ENCODE data around the gene RADX. TPM values are rescaled to one million over a fixed set of nuclear protein-coding genes. Genes with fewer than 3 reads are reported as not detected.

The RADX gene
- total RNA-seq, 4 donors from 2014 or later = 1.9 to 13.8 (median 4.6) TPM; not detected in 1

DNA sequence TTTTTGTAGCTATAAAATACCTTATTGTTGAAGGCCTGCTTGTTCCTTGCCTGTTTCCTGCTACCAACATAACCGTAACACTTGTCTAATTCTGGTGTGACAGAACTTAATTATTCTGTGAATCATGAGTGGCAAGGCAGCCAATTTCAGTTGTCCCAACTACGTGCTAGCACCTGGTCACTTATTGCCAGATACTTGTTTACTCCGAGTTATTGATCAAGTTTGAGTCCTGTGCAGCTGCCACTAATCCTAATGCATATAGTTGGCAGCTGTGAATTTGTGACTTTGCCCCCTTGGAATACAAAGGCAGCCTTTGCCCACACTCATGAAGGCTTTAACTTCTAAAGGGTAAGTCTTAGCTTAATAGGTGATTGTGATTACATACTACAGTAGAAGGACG lies 106.9 kb downstream of the RADX start:
- no peak for TF ChIP-seq POLR2A (IDR thresholded peaks at IDR 0.05)
- TF ChIP-seq CTCF (IDR thresholded peaks at IDR 0.05) = no peak
- TF ChIP-seq EP300 (IDR thresholded peaks at IDR 0.05; ENCODE audit: low read depth) = no peak
- no peak for TF ChIP-seq POLR2AphosphoS5 (IDR thresholded peaks at IDR 0.05)
- intact Hi-C loops (cut with DNase I; ENCODE audit: low total_unique reads) (no loop called here), in situ Hi-C loops (cut with MboI; ENCODE audit: low pct_ligation_motif_present in 1 of 4, low pct_unique_long_range_greater_than_20kb in 1 of 4, low sequenced_read_pairs in 3 of 4) (no loop called here)
- DNase-seq = no peak
- Histone ChIP-seq H3K36me3 (no peaks in the 10 kb centered on the region), H3K9me3 (no peaks in the 10 kb centered on the region), H3K27ac (no peak overlapping the region), H3K4me3 (no peak overlapping the region), H3K27me3 (no peaks in the 10 kb centered on the region), H3K4me1 (peaks cover 0 to 3% (median 0%) of the 10 kb centered on the region in 4 donors)
- WGBS, 2 donors (ENCODE audit: low coverage in 1 of 2) = 40 to 44% methylated on average over 1 to 4 of the region's 4 CpGs

DNA sequence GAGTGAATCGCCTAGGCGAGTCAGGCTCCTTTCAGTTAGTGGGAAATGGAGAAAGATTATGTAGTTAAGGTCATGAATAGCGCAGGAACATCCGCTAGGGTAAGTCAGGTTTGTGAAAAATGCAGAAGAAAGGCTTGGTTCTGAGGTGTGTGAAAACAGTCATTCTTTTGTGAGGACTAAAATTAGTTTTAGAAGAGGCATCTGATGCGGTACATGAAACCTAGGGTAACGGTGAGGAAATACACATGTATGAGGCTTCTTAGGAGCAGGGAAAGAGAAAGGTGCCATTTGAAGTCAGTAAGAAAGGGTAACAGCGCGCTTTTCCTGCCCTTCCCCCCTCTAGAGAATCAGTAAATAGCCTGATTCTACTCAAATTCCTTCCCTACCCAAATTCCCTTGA lies 114.2 kb downstream of the RADX start:
- Histone ChIP-seq H3K36me3 (no peaks in the 10 kb centered on the region), H3K4me1 (no peaks in the 10 kb centered on the region), H3K4me3 (peak overlapping the region in 3 of 4 donors; percentile 50 to 71 (median 53)), H3K27ac (peak overlapping the region; percentile 48 to 83 (median 80)), H3K27me3 (peaks cover 7% of the 10 kb centered on the region), H3K9me3 (no peaks in the 10 kb centered on the region)
- in situ Hi-C loops (cut with MboI; ENCODE audit: low pct_ligation_motif_present in 1 of 4, low pct_unique_long_range_greater_than_20kb in 1 of 4, low sequenced_read_pairs in 3 of 4) = no loop called here
- no peak for DNase-seq
- intact Hi-C loops (cut with DNase I; ENCODE audit: low total_unique reads) = no loop called here
- TF ChIP-seq CTCF (IDR thresholded peaks at IDR 0.05) = peak in 1 of 5 experiments; percentile 35
- no peak for TF ChIP-seq POLR2A (IDR thresholded peaks at IDR 0.05)
- no peak for TF ChIP-seq POLR2AphosphoS5 (IDR thresholded peaks at IDR 0.05)
- WGBS, 2 donors (ENCODE audit: low coverage in 1 of 2) = 8 to 34% methylated on average over 2 to 8 of the region's 8 CpGs

DNA sequence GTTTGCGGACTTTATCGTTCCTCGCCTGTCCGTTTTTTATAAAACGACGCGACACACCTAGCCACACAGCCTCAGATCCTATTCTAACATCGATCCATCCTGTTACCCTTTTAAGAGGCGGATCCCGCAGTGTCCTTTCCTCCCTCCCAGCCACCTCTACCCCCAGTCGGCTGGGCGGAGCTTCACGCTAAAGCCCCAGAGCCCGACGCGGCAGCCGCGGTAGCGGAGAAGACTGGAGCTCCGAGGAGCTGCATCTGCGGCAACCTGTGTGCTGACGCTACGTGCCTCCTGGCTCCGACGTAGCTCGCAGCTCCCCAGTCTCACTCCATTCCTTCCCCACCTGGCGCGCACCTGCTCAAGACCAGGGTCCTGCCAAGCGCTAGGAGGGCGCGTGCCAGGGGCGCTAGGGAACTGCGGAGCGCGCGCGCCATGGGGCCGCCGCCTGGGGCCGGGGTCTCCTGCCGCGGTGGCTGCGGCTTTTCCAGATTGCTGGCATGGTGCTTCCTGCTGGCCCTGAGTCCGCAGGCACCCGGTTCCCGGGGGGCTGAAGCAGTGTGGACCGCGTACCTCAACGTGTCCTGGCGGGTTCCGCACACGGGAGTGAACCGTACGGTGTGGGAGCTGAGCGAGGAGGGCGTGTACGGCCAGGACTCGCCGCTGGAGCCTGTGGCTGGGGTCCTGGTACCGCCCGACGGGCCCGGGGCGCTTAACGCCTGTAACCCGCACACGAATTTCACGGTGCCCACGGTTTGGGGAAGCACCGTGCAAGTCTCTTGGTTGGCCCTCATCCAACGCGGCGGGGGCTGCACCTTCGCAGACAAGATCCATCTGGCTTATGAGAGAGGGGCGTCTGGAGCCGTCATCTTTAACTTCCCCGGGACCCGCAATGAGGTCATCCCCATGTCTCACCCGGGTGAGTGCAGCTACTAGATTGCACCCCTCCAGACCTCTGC lies 115.0 kb downstream of the RADX start, which contains the start of gene RNF128:
Gene RNF128, plus strand, starts transcription at position 217 of the 953 bp plus-strand sequence. Its CDS starts 213 bp downstream, at position 430.
- DNase-seq = peak; percentile 76
- TF ChIP-seq POLR2AphosphoS5 (IDR thresholded peaks at IDR 0.05) (peak; percentile 51 to 87 (median 85)), POLR2A (IDR thresholded peaks at IDR 0.05) (peak; percentile 80), EP300 (IDR thresholded peaks at IDR 0.05; ENCODE audit: low read depth) (no peak), CTCF (IDR thresholded peaks at IDR 0.05) (no peak)
- Histone ChIP-seq H3K4me3 (peak within 1 kb of the TSS; percentile 42 to 71 (median 52)), H3K36me3 (no peaks in the 10 kb centered on the region), H3K9me3 (no peaks in the 10 kb centered on the region), H3K27ac (peak within 1 kb of the TSS; percentile 59 to 83 (median 80)), H3K27me3 (peaks cover 7% of the 10 kb centered on the region), H3K4me1 (no peaks in the 10 kb centered on the region)
- intact Hi-C loops (cut with DNase I; ENCODE audit: low total_unique reads) (no loop called here), in situ Hi-C loops (cut with MboI; ENCODE audit: low pct_ligation_motif_present in 1 of 4, low pct_unique_long_range_greater_than_20kb in 1 of 4, low sequenced_read_pairs in 3 of 4) (no loop called here)
- WGBS, 2 donors (ENCODE audit: low coverage in 1 of 2) = 43% methylated on average over 59 of the region's 79 CpGs; no CpG with 5 or more reads in 1 of the 2 donors

DNA sequence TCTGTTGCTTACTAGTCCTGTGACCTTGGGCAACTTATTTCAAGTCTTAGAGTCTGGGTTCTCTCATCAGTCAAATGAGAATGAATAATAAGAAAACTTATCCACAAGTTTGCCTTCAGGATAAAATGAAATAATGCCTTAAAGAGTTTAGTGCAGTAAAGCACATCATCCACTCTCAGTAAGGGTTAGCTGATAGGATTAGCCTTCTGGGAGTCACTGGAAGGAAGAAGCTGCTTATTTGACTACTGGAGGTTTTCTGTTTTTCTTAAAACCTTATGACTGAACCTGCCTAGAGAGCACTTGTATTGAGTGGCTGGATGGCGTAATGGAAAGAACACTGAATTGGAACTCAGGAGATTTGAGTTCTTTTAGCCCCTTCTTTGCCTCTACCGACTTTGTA lies 116.6 kb downstream of the RADX start:
- intact Hi-C loops (cut with DNase I; ENCODE audit: low total_unique reads) (no loop called here), in situ Hi-C loops (cut with MboI; ENCODE audit: low pct_ligation_motif_present in 1 of 4, low pct_unique_long_range_greater_than_20kb in 1 of 4, low sequenced_read_pairs in 3 of 4) (no loop called here)
- Histone ChIP-seq H3K27ac (peak overlapping the region in 3 of 4 donors; percentile 59 to 83 (median 82)), H3K27me3 (peaks cover 7% of the 10 kb centered on the region), H3K36me3 (no peaks in the 10 kb centered on the region), H3K4me3 (peak overlapping the region in 1 of 4 donors; percentile 23), H3K4me1 (no peaks in the 10 kb centered on the region), H3K9me3 (no peaks in the 10 kb centered on the region)
- no peak for DNase-seq
- TF ChIP-seq CTCF (IDR thresholded peaks at IDR 0.05) (no peak), EP300 (IDR thresholded peaks at IDR 0.05; ENCODE audit: low read depth) (no peak)
- WGBS, 2 donors (ENCODE audit: low coverage in 1 of 2) = 52 to 71% methylated on average over 2 of the region's 2 CpGs
